ENCODE data around the gene MAP4K4. TPM values are rescaled to one million over a fixed set of nuclear protein-coding genes. Genes with fewer than 3 reads are reported as not detected.

MAP4K4 gene
- total and polyA plus RNA-seq, 12 donors = 8.7 to 43.1 (median 21.8) TPM

- H3K36me3 ChIP-seq (replicated peaks in 1 of 2) = no peaks in the 10 kb centered on the region
- TF ChIP-seq POLR2A (IDR thresholded peaks at IDR 0.05) (no peak), CTCF (IDR thresholded peaks at IDR 0.05) (no peak)
- no peak overlapping the region for H3K27ac ChIP-seq
- 61 to 80% (median 66%) methylated on average over 5 of the region's 5 CpGs for WGBS, 4 donors
- H3K27me3 ChIP-seq = no peaks in the 10 kb centered on the region
- no peak for DNase-seq
- intact Hi-C loops (cut with DNase I) = loop anchor here in 1 of 2 donors (10.0 kb wide), 1 partner anchor 133 kb away; the partner anchor contains the start of gene MAP4K4
- H3K9me3 ChIP-seq (replicated peaks in 1 of 3) = no peaks in the 10 kb centered on the region
- no peaks in the 10 kb centered on the region for H3K4me1 ChIP-seq (replicated peaks in 1 of 2)
- no peak overlapping the region for H3K4me3 ChIP-seq
Measured at GRCh38 chr2:101828257-101828656, 130.8 kb downstream of the MAP4K4 start.

- TF ChIP-seq CTCF (IDR thresholded peaks at IDR 0.05) (no peak), POLR2A (IDR thresholded peaks at IDR 0.05) (no peak)
- Histone ChIP-seq H3K27me3 (no peaks in the 10 kb centered on the region), H3K4me3 (no peak overlapping the region), H3K4me1 (replicated peaks in 1 of 2) (no peaks in the 10 kb centered on the region), H3K27ac (no peak overlapping the region), H3K9me3 (replicated peaks in 1 of 3) (no peaks in the 10 kb centered on the region), H3K36me3 (replicated peaks in 1 of 2) (no peaks in the 10 kb centered on the region)
- 56 to 60% (median 58%) methylated on average over 7 of the region's 7 CpGs for WGBS, 4 donors
- intact Hi-C loops (cut with DNase I) = loop anchor here in 1 of 2 donors (10.0 kb wide), 1 partner anchor 134 kb away; the partner anchor contains the start of gene MAP4K4
- DNase-seq = no peak
Measured at GRCh38 chr2:101828673-101829334, 131.3 kb downstream of the MAP4K4 start.

GRCh38 chr2:101829429-101829828, 131.9 kb downstream of the MAP4K4 start:
- intact Hi-C loops (cut with DNase I) = loop anchor here in 1 of 2 donors (10.0 kb wide), 1 partner anchor 135 kb away; the partner anchor contains the start of gene MAP4K4
- 88 to 96% (median 91%) methylated on average over 3 of the region's 3 CpGs for WGBS, 4 donors
- no peaks in the 10 kb centered on the region for H3K4me1 ChIP-seq (replicated peaks in 1 of 2)

GRCh38 chr2:101830146-101830545, 132.6 kb downstream of the MAP4K4 start:
- DNase-seq = no peak
- Histone ChIP-seq H3K9me3 (replicated peaks in 1 of 3) (no peaks in the 10 kb centered on the region), H3K36me3 (replicated peaks in 1 of 2) (peaks cover 0 to 2% of the 10 kb centered on the region in 2 donors), H3K27ac (no peak overlapping the region), H3K27me3 (no peaks in the 10 kb centered on the region), H3K4me1 (replicated peaks in 1 of 2) (no peaks in the 10 kb centered on the region), H3K4me3 (no peak overlapping the region)
- TF ChIP-seq POLR2A (IDR thresholded peaks at IDR 0.05) = no peak
- TF ChIP-seq CTCF (IDR thresholded peaks at IDR 0.05) = no peak
- intact Hi-C loops (cut with DNase I) = loop anchor here in 1 of 2 donors (5.0 to 10.0 kb wide), 3 partner anchors 313 to 485 kb away; no protein-coding TSS in a partner anchor
- WGBS, 4 donors = 86 to 92% (median 89%) methylated on average over 1 of the region's 1 CpG

More at GRCh38 chr2:101829429-101829828, 131.9 kb downstream of the MAP4K4 start:
- H3K4me3 ChIP-seq = no peak overlapping the region
- H3K27ac ChIP-seq = no peak overlapping the region
- no peaks in the 10 kb centered on the region for H3K9me3 ChIP-seq (replicated peaks in 1 of 3)
- no peak for DNase-seq
- no peaks in the 10 kb centered on the region for H3K27me3 ChIP-seq
- H3K36me3 ChIP-seq (replicated peaks in 1 of 2) = no peaks in the 10 kb centered on the region
- TF ChIP-seq CTCF (IDR thresholded peaks at IDR 0.05) (no peak), POLR2A (IDR thresholded peaks at IDR 0.05) (no peak)

Measured in adrenal gland (tissue), 12 donors.